Hematopoietic multipotent progenitor cell treated with erythropoietin and hydrocortisone succinate and interleukin-3 and kit ligand, for 8 days (in vitro differentiated cells): ENCODE measurements around the gene TEX36.
"Not testable (repeated sequence)": the region's sequence is repeated elsewhere in the genome, so short reads cannot be mapped to it uniquely, and the experiment has no call there.

ENCODE experiments used
- DNase-seq: peaks from one replicate; pipeline ENCODE4 v3.0.0-alpha.2; 2015

Gene TEX36

DNA sequence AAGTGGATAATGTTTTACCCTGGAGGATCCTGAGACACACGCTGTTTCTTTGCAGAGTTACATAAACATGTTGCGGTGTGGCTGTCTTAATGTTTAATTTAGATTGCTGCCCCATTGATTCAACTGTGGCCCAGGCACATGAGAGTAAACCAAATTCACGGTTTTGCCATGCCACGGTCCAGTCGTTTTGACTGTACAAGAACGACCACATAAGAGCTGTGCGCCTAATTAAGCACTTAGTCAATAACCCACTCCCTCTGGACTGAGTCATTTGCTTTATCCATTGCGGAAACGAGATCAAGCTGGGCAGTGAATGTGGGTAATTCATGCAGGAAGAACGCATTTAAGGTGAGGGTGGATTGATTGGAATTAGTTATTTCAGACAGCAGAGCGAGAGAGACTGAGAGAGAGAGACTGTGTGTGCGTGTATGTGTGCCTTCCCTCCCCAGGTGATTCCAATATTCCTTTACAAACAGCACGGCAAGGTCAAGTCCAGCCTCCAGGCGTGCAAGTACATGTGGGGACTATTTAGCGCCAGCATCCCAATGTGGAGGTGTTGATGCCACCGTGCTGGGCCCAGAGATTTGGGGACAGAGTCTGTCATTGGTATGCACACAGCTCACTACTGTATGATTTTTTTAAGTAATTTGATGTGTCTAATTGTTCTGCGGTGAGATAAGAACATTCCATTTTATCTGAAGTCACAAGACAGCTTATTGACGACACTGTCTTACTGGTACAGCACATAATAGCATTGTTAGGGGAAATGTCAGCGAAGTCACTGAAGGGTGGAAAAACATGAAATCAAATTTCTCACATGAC lies 8.4 kb upstream of the TEX36 start:
- DNase-seq: no peak

GRCh38 chr10:125689955-125690569 lies 7.1 kb upstream of the TEX36 start:
- no peak for DNase-seq

GRCh38 chr10:125687507-125688185 lies 4.7 kb upstream of the TEX36 start:
- no peak for DNase-seq

GRCh38 chr10:125684581-125684980 lies 1.6 kb upstream of the TEX36 start:
- no peak for DNase-seq

DNA sequence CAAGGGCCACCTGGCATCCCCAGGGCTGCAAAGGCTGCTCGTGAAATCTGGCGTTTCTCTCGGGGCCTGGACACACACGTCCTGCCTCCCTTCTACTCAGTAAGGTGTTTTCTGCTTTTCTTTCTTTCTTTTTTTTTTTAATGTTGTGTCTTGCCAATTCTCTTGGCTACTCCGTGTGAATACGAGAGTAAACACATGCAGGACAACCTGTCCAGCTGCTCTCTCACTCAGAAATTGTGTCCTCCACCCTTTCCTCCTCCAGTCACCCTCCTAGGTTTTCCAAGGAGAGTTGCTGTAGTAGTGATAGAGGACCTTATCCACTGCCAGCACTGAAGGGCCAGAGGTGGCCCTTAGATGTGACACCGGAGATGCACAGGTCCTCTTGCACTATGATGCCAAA lies 858 bp upstream of the TEX36 start:
- no peak for DNase-seq

- DNase-seq: no peak
Observed at GRCh38 chr10:125679436-125679835, 3.5 kb downstream of the TEX36 start.

- DNase-seq: no peak
Observed at GRCh38 chr10:125672884-125673283, 10.1 kb downstream of the TEX36 start.

DNA sequence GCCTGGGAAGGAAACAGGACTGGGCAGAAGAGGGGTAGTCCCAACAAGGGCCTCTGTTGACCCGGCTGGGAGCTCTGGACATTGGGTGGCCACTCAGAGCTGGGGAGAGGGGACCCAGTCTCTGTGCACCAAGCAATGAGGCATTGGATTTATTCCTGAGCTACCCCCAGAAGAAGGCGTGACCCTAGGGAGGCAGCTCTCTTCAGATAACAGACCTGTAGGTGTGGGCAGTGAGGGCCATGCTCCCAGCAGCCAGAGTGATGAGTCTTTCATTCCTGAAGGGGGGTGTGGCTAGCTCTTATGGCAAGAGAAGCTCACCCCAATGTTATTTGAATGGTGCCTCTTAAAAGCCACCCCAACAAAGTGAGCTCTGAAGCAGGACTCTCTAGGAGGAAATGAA lies 20.4 kb downstream of the TEX36 start:
- DNase-seq: no peak

DNA sequence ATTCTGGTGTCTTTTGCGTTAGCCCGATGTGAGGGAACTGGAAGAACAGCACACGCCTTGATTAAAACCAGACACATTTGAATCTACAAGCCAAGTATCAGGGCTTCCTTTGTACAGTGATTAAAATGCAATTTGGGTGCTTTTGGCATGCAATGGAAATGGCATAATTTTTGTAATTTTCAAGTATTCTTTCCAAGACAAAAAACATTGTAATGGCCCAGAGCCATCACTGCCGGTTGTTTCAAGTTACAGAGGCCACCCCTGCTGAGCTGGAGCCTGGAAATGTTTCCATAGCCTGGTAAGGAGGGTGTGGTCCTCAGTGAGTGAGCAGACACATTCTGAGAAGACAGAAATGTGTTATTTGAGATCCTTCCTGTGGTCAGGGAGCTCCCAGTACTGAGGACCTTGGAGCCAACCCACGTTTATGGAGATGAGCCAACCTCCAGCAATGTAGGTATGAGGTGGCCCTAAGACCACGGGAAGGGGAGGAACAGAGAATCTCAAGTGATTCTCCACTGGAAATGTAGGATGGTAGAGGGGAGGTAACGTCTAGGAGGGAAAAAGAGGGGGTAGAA lies 20.9 kb downstream of the TEX36 start:
- DNase-seq: no peak

GRCh38 chr10:125661431-125661940 lies 21.5 kb downstream of the TEX36 start:
- no peak for DNase-seq

- no peak for DNase-seq
Observed at GRCh38 chr10:125659071-125659470, 23.9 kb downstream of the TEX36 start.

DNA sequence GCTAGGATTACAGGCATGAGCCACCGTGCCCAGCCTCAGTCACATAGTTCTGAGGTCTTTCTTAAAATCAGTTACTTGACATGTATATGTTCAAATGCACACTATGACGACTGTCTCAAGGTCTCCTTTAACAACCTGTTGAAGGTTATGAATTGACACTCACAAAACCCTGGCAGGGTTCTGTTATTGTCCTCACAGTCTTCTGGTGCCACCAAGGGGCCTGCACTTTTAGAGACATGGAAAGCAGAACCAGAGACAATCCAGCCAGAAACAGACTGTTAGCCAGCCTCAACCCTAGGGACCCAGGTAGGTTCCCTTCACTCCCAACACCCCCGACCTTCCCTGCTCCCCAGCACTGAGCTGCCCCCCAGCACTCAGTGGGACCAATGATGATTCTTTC lies 26.4 kb downstream of the TEX36 start:
- DNase-seq: no peak

- not testable (repeated sequence) for DNase-seq
Observed at GRCh38 chr10:125653113-125653512, 29.9 kb downstream of the TEX36 start.

DNA sequence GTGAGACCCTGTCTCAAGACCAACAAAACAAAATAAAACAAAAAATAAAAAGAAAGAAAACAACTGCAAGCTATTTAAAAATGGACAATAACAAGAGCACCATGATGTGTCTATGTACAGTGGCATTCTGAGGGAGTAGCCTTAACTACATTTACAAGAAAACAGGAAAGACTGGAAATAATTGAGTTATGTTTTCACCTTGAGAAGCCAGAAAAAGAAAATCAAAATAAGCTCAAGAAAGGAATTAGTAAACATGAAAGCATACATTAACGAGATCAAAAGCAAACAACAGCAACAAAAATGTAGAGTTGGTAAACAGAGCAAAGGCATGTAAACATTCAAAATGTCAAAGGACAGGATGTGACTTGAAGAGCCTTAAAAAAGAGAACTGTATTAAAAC lies 36.7 kb downstream of the TEX36 start:
- no peak for DNase-seq

GRCh38 chr10:125641398-125641797 lies 41.6 kb downstream of the TEX36 start:
- no peak for DNase-seq

DNA sequence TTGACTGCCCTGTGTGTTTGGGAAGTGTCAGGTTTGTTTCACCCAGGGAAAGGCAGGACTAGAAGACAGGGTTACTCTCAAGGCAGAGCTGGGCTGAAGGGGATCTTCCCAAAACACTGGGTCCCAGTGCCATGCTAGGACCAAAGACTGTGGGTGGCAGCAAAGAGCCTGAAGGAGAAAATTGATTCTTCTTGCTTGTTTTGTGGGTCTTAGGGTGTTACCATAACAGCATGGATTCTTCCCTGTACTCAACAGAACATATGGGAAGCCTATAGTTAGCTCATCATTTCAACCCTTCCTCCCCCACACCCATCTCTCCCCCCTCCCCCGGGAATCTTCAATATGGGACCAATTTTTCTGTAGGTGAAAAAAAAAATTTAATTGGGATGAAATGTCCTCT lies 42.3 kb downstream of the TEX36 start:
- no peak for DNase-seq

- DNase-seq: no peak
Observed at GRCh38 chr10:125639846-125640245, 43.1 kb downstream of the TEX36 start.

- DNase-seq: no peak
Observed at GRCh38 chr10:125638555-125638954, 44.4 kb downstream of the TEX36 start.

DNA sequence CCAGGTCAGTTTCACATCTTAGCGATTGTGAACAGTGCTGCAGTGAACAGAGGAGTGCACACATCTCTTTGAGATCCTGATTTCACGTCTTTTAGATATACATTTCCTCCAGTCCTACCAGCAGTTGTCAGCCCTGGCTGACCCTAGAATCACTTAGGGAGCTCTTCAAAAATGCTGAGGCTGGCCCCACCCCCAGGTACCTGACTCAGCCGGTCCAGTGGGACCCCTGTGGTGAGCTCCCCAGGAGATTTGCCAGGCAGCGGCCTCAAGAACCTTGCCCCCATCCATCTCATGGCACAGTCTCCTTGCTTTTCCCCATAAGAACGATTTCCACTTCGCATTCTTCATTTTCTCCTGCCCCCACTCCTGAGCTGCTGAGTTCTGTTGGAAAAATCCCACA lies 45.5 kb downstream of the TEX36 start:
- DNase-seq: no peak

DNA sequence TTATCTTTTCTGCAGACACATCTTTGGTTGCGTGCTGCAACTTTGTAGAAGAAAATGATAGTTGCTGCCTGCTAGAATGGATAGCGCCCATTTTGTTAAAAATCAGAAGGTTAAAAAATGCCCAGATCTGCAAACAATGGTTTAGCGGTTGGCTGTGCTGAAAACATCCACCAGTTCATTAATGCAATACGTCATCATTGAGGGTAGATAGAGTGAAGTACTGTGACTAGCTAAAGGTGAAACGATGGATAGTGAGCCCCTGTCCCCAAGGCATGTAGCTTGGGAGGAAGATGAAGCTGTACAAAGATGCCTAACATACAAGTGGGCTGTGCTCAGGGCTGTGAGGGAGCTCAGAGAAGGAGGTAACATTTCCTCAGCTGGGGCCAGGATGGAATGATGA lies 48.4 kb downstream of the TEX36 start:
- DNase-seq: no peak

- DNase-seq: no peak
Observed at GRCh38 chr10:125633517-125633999, 49.4 kb downstream of the TEX36 start.

- no peak for DNase-seq
Observed at GRCh38 chr10:125631806-125632205, 51.2 kb downstream of the TEX36 start.

DNA sequence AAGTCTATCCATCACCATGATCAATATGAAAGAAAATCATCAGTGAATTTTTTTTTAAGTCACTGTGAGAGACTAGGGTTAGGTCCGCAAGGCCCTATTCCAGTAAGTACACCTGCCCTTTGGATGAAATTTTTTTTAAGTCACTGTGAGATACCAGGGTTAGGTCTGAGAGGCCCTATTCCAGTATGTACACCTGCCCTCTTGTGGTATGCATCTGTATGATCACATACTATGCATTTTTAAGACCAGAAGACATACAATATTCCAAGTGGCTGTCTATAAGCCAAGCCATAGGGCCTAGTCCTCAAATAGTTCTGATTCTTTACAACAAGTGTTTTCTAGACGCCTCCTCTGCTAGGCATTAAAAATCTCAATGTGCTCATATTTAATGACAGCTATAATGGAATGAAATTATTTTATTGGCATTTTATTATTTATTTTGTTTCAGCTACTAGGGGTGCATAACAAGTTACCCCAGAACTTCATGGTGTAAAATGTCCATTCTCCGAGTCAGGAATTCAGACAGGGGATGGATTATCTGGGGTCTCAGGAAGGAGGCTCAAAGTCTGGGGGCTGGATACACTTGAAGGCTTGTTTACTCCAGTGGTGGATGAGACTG lies 53.1 kb downstream of the TEX36 start:
- peak; percentile 34 for DNase-seq
